PC-3 (cell line): ENCODE measurements around the gene FCGR1A. TPM values are rescaled to one million over a fixed set of nuclear protein-coding genes. Genes with fewer than 3 reads are reported as not detected.
"Not testable (repeated sequence)": the region's sequence is repeated elsewhere in the genome, so short reads cannot be mapped to it uniquely, and the experiment has no call there.

Source experiments
- ATAC-seq: fragments of 200-7000 bp; cut with Tn5 transposase; 2 replicates; pipeline ENCODE4 v1.9.1; 2020; ENCODE audit warnings: mild to moderate bottlenecking, moderate library complexity
- Bru-seq: library from RNA; stranded (reverse); fragments of 400-500 nt; gene quantifications from one replicate; lab custom pipeline; 2021; lab: Mats Ljungman, UMichigan
- BruChase-seq, 2 experiments: library from RNA; stranded (reverse); fragments of 400-500 nt; gene quantifications; one replicate each; lab custom pipeline; 2021; lab: Mats Ljungman, UMichigan
- BruUV-seq: library from RNA; stranded (reverse); fragments of 400-500 nt; replicated peaks from 2 replicates; lab custom pipeline; 2021; lab: Mats Ljungman, UMichigan
- CTCF ChIA-PET: fragments of 300-600 bp; sonication (Branson Sonifier 250); formaldehyde crosslinking; loops from one replicate; lab custom pipeline; 2022; ENCODE audit warnings: antibody characterized with exemption; lab: Charles Lee
- POLR2A ChIA-PET: fragments of 300-600 bp; sonication (Branson Sonifier 250); formaldehyde crosslinking; loops from one replicate; lab custom pipeline; 2022; ENCODE audit warnings: antibody characterized with exemption; ENCODE audit not compliant: unreplicated experiment; lab: Charles Lee
- DNase-seq: peaks from one replicate; pipeline ENCODE4 v3.0.0-alpha.2; 2015
- H2AFZ ChIP-seq: fragments of 300-600 bp; sonication (generic); 2 replicates; pipeline ENCODE4 v1.6.0; 2016; ENCODE audit warnings: antibody characterized with exemption, low read length
- H3F3A ChIP-seq: fragments of 300-600 bp; sonication (generic); one replicate; pipeline ENCODE4 v1.6.0; 2017; ENCODE audit warnings: antibody characterized with exemption, low read length, control low read depth, mild to moderate bottlenecking; ENCODE audit not compliant: unreplicated experiment
- H3K27ac ChIP-seq: fragments of 300-600 bp; sonication (generic); 2 replicates; pipeline ENCODE4 v1.5.1; 2016; ENCODE audit warnings: mild to moderate bottlenecking, low read length
- H3K27me3 ChIP-seq: fragments of 300-600 bp; sonication (generic); 2 replicates; pipeline ENCODE4 v1.6.1; 2016; ENCODE audit warnings: low read length, mixed read lengths
- H3K36me3 ChIP-seq: fragments of 300-600 bp; sonication (generic); 2 replicates; pipeline ENCODE4 v1.6.1; 2016; ENCODE audit warnings: low read depth, mixed run types, low read length, mixed read lengths
- H3K4me1 ChIP-seq: fragments of 300-600 bp; sonication (generic); 2 replicates; pipeline ENCODE4 v1.5.1; 2016; ENCODE audit warnings: low read length; ENCODE audit not compliant: insufficient read depth
- H3K4me2 ChIP-seq: fragments of 300-600 bp; sonication (generic); 2 replicates; pipeline ENCODE4 v1.6.0; 2016; ENCODE audit warnings: low read length
- H3K4me3 ChIP-seq: fragments of 300-600 bp; sonication (generic); 2 replicates; pipeline ENCODE4 v1.5.1; 2016; ENCODE audit warnings: mild to moderate bottlenecking, low read length, mixed read lengths
- H3K79me2 ChIP-seq: fragments of 300-600 bp; sonication (generic); 2 replicates; pipeline ENCODE4 v1.6.1; 2017; ENCODE audit warnings: low read length, mixed read lengths
- H3K9ac ChIP-seq: fragments of 300-600 bp; sonication (generic); 2 replicates; pipeline ENCODE4 v1.6.0; 2016; ENCODE audit warnings: mild to moderate bottlenecking, low read length
- H3K9me2 ChIP-seq: fragments of 300-600 bp; sonication (generic); replicated peaks from 2 replicates; pipeline ENCODE4 v1.6.1; 2016; ENCODE audit warnings: mixed run types, low read length, mixed read lengths
- H3K9me3 ChIP-seq: fragments of 300-600 bp; sonication (generic); 2 replicates; pipeline ENCODE4 v1.6.1; 2016; ENCODE audit warnings: low read length, mixed read lengths
- H4K20me1 ChIP-seq: fragments of 300-600 bp; sonication (generic); 2 replicates; pipeline ENCODE4 v1.6.1; 2016; ENCODE audit warnings: low read length, mixed read lengths
- intact Hi-C: fragments of 100-400 bp; cut with micrococcal nuclease; formaldehyde crosslinking; loops from 2 replicates; pipeline ENCODE4 v1.9.0; 2023
- long read RNA-seq: library from polyadenylated mRNA; unstranded; transcript quantifications from one replicate; pipeline ENCODE4 v2.0.0, GENCODE V29; 2021; ENCODE audit not compliant: unreplicated experiment
- total RNA-seq: library from RNA; depleted of rRNA; stranded (reverse); fragments of >200 nt; gene quantifications from 2 replicates; pipeline ENCODE4 v1.2.3, GENCODE V29; 2014; rRNA removed

Gene FCGR1A
- total RNA-seq (not detected in 2 replicates), Bru-seq, nascent RNA (not detected), BruChase-seq, experiment 1, labeled RNA remaining after a 6-hour chase (not detected), BruChase-seq, experiment 2, labeled RNA remaining after a 2-hour chase (not detected)
- long read RNA-seq = 0 reads

DNA sequence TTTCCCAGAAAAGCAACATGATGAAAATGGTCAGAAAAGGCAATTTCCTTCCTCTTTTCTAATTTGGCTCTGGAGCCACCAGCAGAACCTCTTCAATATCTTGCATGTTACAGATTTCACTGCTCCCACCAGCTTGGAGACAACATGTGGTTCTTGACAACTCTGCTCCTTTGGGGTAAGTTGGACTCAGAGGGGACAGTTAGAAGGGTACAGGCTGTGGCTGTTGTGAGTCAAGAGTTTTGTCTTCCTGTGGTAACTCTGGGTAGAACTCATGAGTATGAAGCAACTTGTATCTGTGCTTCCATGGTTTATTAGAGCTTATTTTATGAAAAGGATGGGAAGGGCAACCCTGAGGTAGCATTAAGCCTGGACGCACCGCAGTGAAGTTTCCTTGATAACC, at the start of gene FCGR1A:
TSS of gene FCGR1A (plus strand) at position 95 of the 400 bp plus-strand sequence. CDS start at position 145, 50 bp downstream.
- H3K9ac ChIP-seq, H3K27me3 ChIP-seq, H3K4me1 ChIP-seq, DNase-seq, H3K36me3 ChIP-seq, H2AFZ ChIP-seq, H3K4me3 ChIP-seq, H3K79me2 ChIP-seq, CTCF ChIA-PET, H3K4me2 ChIP-seq, H3F3A ChIP-seq, POLR2A ChIA-PET, H4K20me1 ChIP-seq, intact Hi-C loops, ATAC-seq, BruUV-seq, H3K27ac ChIP-seq, H3K9me3 ChIP-seq, H3K9me2 ChIP-seq: not testable (repeated sequence)

DNA sequence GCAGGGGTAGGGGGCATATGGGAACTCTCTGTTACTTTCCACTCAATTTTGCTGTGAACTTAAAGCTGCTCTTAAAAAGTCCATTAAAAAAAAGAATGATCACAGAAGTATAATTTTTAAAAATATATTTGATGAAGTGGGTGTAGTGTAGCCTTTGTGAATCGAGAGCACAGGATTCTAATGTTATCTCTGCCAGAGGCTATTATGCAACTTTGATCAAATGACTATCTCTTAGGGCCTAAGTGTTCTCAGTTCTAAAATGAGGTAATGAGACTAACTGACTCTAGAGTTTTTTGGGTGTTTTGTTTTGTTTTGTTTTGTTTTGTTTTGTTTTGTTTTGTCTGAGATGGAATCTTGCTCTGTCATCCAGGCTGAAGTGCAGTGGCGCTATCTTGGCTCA, 49.7 kb upstream of the FCGR1A start:
- H3F3A ChIP-seq, H3K9me2 ChIP-seq, CTCF ChIA-PET, H3K4me2 ChIP-seq, H3K9me3 ChIP-seq, H3K4me3 ChIP-seq, H3K79me2 ChIP-seq, intact Hi-C loops, H3K27me3 ChIP-seq, H3K27ac ChIP-seq, H3K36me3 ChIP-seq, DNase-seq, H2AFZ ChIP-seq, ATAC-seq, H3K9ac ChIP-seq, H3K4me1 ChIP-seq, H4K20me1 ChIP-seq, POLR2A ChIA-PET, BruUV-seq: not testable (repeated sequence)

DNA sequence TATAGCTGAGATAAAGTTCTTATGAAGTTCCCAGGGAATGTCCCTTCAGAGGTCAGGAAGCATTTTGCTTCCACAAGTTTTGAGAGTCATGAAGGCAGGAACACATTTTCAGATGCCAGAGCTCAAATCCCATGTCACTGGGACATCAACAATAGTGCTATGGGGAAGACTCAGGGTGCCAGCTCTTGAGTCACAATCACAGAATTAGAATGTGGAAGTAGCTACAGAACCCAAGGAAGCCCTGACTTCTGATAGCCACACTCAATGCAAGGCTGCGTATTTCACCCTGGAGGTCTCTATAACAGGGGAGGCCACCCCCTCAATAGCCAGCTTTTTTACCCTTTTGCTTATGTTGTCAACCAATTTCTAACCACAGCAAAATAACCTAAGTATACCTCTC, 47.8 kb upstream of the FCGR1A start:
- H3K9me3 ChIP-seq, H3K4me1 ChIP-seq, POLR2A ChIA-PET, H3K9me2 ChIP-seq, BruUV-seq, ATAC-seq, H3K27me3 ChIP-seq, H3K79me2 ChIP-seq, H3K4me3 ChIP-seq, intact Hi-C loops, H3F3A ChIP-seq, H3K4me2 ChIP-seq, H3K9ac ChIP-seq, CTCF ChIA-PET, H2AFZ ChIP-seq, H4K20me1 ChIP-seq, H3K36me3 ChIP-seq, DNase-seq, H3K27ac ChIP-seq: not testable (repeated sequence)

DNA sequence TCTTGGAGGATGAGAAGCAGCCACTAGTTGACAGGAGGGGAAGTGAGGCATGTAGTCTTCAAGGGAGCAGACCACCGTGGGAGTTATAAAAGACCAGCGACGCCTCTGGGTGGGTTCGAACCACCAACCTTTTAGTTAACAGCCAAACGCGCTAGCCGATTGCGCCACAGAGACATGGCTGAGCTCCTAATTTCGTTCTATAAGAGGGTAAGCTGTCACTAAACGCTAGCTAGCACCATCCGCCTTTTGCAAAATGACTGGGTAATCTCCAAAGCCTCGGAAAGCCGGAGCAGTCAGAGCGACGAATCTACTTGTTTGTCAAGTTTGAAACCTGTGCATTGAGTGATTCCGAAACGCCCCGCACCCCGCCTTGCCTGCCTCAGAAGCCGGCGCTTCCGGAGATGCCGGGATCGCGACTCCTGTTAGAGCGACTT, 42.3 kb upstream of the FCGR1A start:
- H2AFZ ChIP-seq, H3K79me2 ChIP-seq, H3K4me3 ChIP-seq, DNase-seq, CTCF ChIA-PET, H3K4me2 ChIP-seq, H3K9ac ChIP-seq, H3K4me1 ChIP-seq, H3K27ac ChIP-seq, H3K36me3 ChIP-seq, ATAC-seq, POLR2A ChIA-PET, intact Hi-C loops, H3K27me3 ChIP-seq, H4K20me1 ChIP-seq, H3K9me2 ChIP-seq, H3F3A ChIP-seq, H3K9me3 ChIP-seq, BruUV-seq: not testable (repeated sequence)

DNA sequence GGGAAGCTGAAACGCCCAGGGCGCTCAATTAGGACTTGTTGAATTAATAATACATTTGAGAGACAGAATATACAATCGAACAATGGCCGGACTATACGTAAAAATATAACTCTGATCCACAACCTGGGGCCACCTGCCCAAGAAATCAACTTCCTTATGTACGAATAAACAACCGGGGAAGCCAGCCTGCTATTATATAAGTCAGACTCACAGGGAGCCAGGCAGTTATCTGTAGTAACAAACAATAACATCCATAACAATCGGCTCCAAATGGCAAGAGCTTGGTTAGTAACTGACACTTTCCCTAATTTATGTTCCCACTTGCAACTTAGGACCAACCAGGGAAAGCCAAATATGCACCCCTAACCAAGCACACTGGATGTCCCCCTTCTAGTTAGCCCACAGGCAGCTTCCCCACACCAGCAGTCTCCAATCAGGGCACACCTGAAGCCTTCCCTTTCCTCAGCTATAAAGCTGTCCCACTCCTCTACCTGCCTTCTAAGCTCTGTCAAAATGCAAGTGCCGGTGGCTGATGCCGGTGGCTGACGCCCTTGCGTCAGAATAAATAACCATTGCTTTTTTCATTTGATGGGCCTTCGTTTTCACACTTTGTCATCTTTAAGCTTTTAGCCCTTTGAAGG, 41.8 kb upstream of the FCGR1A start:
- H3K9ac ChIP-seq, H3K9me3 ChIP-seq, BruUV-seq, H3K36me3 ChIP-seq, POLR2A ChIA-PET, intact Hi-C loops, H4K20me1 ChIP-seq, DNase-seq, H3K4me2 ChIP-seq, H3F3A ChIP-seq, H3K27ac ChIP-seq, H3K4me3 ChIP-seq, ATAC-seq, H3K4me1 ChIP-seq, CTCF ChIA-PET, H3K79me2 ChIP-seq, H3K27me3 ChIP-seq, H2AFZ ChIP-seq, H3K9me2 ChIP-seq: not testable (repeated sequence)

DNA sequence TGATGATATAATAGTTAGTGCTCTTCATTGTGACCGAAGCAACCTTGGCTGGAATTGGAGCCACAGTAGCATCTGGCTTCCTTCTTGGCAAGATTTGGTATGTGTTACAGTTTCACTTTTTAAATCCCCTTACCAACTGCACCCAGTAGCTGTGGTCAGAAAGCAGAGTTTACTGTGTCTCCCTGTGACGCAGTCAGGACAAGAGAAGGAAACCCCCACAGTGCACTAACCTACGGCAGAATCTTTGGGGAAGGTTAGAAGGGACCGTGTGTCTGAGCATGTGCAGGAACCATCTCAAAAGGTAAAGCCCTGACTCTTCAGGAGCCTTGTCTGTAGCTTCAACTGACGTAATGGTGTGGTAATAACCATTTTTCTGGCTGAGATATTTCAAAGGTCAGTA, 40.6 kb upstream of the FCGR1A start:
- H3F3A ChIP-seq, H4K20me1 ChIP-seq, H3K9ac ChIP-seq, POLR2A ChIA-PET, H3K4me2 ChIP-seq, H3K9me3 ChIP-seq, H3K27ac ChIP-seq, intact Hi-C loops, H3K9me2 ChIP-seq, H2AFZ ChIP-seq, H3K79me2 ChIP-seq, DNase-seq, H3K36me3 ChIP-seq, H3K27me3 ChIP-seq, H3K4me3 ChIP-seq, BruUV-seq, CTCF ChIA-PET, H3K4me1 ChIP-seq, ATAC-seq: not testable (repeated sequence)
